HG02943 (cell line): Measurements from ENCODE around the gene PRDX2.

Experiments
- ATAC-seq: cut with Tn5 transposase; IDR thresholded peaks from one replicate; pipeline ENCODE4 v1.9.1; 2021; ENCODE audit warnings: mild to moderate bottlenecking, low read depth, moderate library complexity; ENCODE audit not compliant: unreplicated experiment

PRDX2 gene

DNA sequence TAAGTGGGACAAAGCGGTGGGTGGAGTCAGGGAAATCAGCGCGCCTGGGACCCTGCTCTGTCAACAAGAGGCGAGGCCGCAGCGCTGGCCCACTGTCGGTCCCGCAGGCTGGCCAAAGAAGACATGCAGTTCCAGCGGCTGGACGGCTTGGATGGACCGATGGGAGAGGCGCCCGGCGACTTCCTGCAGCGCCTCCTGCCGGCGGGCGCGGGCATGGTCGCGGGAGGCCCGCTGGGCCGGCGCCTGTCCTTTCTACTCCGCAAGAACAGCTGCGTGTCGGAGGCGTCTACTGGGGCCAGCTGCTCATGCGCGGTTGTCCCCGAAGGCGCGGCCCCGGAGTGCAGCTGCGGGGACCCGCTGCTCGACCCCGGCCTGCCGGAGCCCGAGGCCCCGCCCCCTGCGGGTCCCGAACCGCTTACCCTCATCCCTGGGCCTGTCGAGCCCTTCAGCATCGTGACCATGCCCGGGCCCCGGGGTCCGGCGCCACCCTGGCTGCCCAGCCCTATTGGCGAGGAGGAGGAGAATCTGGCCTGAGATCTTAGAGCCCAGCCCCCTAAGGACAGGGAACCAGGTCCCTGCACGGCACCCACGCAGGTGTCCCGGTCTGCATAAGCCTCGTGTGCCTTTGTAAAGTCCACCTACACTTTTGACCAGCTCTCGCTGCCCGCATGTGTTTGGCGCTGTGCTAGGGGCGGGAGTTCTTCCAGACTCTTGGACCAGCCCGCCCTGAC is 43.9 kb downstream of the PRDX2 start:
- ATAC-seq: no peak

GRCh38 chr19:12756150-12756883 is 45.3 kb downstream of the PRDX2 start:
- ATAC-seq: no peak

DNA sequence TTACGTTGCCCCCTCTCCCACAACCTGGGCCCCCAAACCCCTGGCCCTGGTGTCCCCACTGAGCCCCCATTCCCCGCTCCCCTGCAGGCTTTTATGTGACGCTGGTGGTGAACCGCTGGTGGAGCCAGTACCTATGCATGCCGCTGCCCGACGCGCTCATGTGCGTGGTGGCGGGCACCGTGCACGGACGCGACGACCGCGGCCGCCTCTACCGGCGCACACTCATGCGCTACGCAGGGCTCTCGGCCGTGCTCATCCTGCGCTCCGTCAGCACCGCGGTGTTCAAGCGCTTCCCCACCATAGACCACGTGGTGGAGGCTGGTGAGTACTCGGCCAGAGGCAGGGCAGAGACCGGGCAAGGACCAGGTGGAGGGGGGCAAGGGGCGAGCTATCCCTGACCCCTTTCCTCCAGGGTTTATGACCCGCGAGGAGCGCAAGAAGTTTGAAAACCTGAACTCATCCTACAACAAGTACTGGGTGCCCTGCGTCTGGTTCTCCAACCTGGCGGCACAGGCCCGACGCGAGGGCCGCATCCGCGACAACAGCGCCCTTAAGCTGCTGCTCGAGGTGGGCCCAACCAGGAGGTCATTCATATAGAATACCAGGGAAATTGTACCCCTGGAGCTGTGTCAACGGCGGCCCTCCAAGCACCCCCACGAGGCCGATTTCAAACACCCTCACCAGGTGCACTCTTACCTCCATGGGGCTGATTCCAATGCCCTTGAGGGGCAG is 47.0 kb downstream of the PRDX2 start:
- no peak for ATAC-seq

- ATAC-seq: no peak
Measured at GRCh38 chr19:12752056-12752781, 49.4 kb downstream of the PRDX2 start.

DNA sequence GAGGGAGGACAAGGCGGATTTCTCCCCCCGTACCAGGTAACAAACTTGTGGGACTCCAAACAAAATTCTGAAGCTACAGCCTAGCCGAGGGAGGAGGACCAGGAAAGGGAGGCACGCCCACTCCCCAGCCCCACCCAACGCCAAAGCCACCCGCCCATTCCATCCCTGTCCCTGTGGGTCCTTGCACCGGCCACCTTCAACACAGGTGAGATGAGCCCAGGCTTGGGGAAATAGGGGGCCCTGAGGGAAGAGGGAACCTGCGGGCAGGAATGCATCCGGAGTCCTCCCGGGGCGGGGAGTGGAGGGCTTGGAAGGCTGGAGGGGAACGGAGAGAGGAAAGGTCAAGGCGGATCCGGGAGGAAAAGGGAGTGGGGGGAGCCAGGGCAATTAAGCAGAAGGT is 50.0 kb downstream of the PRDX2 start, which contains the start of gene BEST2:
Gene BEST2, plus strand, starts transcription at position 157 of the 400 bp plus-strand sequence. CDS start 802 bp downstream, outside the sequence.
- ATAC-seq: no peak

DNA sequence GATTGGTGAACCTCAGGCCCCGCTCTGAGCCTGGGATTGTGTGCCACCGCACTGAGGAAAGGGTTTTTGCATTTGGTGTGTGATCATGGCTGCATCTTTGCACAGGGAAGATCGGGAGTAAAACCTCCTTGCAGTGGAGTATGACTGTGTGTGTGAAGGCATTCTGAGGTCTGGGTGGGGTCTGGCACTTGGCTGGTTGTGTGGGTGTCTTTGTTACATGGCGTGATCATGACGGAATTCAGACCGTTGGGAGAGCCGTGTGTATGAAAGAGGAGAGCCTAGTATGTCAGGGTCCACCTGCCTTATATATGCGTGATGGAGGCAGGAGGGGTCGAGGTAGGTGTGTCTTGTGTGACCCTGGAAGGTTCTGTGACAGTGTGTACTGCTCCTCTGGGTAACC is 50.7 kb downstream of the PRDX2 start:
- no peak for ATAC-seq

GRCh38 chr19:12749938-12750521 is 51.6 kb downstream of the PRDX2 start:
- ATAC-seq: no peak

- no peak for ATAC-seq
Measured at GRCh38 chr19:12748489-12748888, 53.1 kb downstream of the PRDX2 start.
